Activated naive CD4-positive, alpha-beta T cell treated with anti-CD3 and anti-CD28 coated beads, Interleukin-2, amount 10 ng/mL, durations not matched to agents 7 days and 5 days (primary cell): ENCODE data around the gene SMOC1.

Source experiments
- CTCF ChIA-PET: fragments of 350-600 bp; sonication (Branson Sonifier 250); formaldehyde crosslinking; loops from one replicate; lab custom pipeline; 2021; ENCODE audit warnings: antibody characterized with exemption; lab: Charles Lee
- DNase-seq: peaks from one replicate; pipeline ENCODE4 v3.0.0-alpha.2; 2020
- H3K27ac Mint-ChIP-seq: one replicate; pipeline ENCODE4 v1.8.0; 2021; ENCODE audit warnings: mild to moderate bottlenecking, moderate library complexity, mixed read lengths
- H3K27me3 Mint-ChIP-seq: one replicate; pipeline ENCODE4 v1.8.0; 2021; ENCODE audit warnings: mild to moderate bottlenecking, mixed read lengths
- H3K36me3 Mint-ChIP-seq: one replicate; pipeline ENCODE4 v1.8.0; 2021; ENCODE audit warnings: mixed read lengths
- H3K4me1 Mint-ChIP-seq: one replicate; pipeline ENCODE4 v1.8.0; 2021; ENCODE audit warnings: mixed read lengths
- H3K4me3 Mint-ChIP-seq: one replicate; pipeline ENCODE4 v1.8.0; 2021; ENCODE audit warnings: mild to moderate bottlenecking, moderate library complexity, mixed read lengths
- H3K9me3 Mint-ChIP-seq: one replicate; pipeline ENCODE4 v1.8.0; 2021; ENCODE audit warnings: mixed read lengths

SMOC1 gene

GRCh38 chr14:69951935-69952334, 72.7 kb downstream of the SMOC1 start:
- no peak for DNase-seq
- Mint-ChIP-seq H3K27me3 (peaks cover 34% of the 10 kb centered on the region), H3K9me3 (no peaks in the 10 kb centered on the region), H3K4me1 (no peaks in the 10 kb centered on the region), H3K27ac (no peak overlapping the region), H3K36me3 (no peaks in the 10 kb centered on the region), H3K4me3 (no peak overlapping the region)
- CTCF ChIA-PET: no interaction called here

GRCh38 chr14:69953266-69953915, 74.2 kb downstream of the SMOC1 start:
- CTCF ChIA-PET: no interaction called here

GRCh38 chr14:69955855-69956845, 76.9 kb downstream of the SMOC1 start:
- Mint-ChIP-seq H3K27me3 (peaks cover 26% of the 10 kb centered on the region), H3K4me1 (no peaks in the 10 kb centered on the region), H3K27ac (no peak overlapping the region), H3K36me3 (no peaks in the 10 kb centered on the region), H3K9me3 (no peaks in the 10 kb centered on the region), H3K4me3 (no peak overlapping the region)
- DNase-seq: no peak
- CTCF ChIA-PET: interaction anchor here (2.0 kb wide), 1 partner anchor 72 kb away, joined by 5 read pairs; no protein-coding TSS in a partner anchor

More at GRCh38 chr14:69953266-69953915, 74.2 kb downstream of the SMOC1 start:
- Mint-ChIP-seq H3K27me3 (peaks cover 31% of the 10 kb centered on the region), H3K4me1 (no peaks in the 10 kb centered on the region), H3K27ac (no peak overlapping the region), H3K9me3 (no peaks in the 10 kb centered on the region), H3K4me3 (no peak overlapping the region), H3K36me3 (no peaks in the 10 kb centered on the region)
- DNase-seq: no peak

- H3K36me3 Mint-ChIP-seq: no peaks in the 10 kb centered on the region
- DNase-seq: no peak
- CTCF ChIA-PET: interaction anchor here (2.0 kb wide), 1 partner anchor 71 kb away, joined by 5 read pairs; no protein-coding TSS in a partner anchor
- peaks cover 26% of the 10 kb centered on the region for H3K27me3 Mint-ChIP-seq
- no peak overlapping the region for H3K27ac Mint-ChIP-seq
- no peaks in the 10 kb centered on the region for H3K9me3 Mint-ChIP-seq
- H3K4me1 Mint-ChIP-seq: no peaks in the 10 kb centered on the region
- H3K4me3 Mint-ChIP-seq: no peak overlapping the region
These were observed 77.8 kb downstream of the SMOC1 start for GRCh38 chr14:69956970-69957369.

DNA sequence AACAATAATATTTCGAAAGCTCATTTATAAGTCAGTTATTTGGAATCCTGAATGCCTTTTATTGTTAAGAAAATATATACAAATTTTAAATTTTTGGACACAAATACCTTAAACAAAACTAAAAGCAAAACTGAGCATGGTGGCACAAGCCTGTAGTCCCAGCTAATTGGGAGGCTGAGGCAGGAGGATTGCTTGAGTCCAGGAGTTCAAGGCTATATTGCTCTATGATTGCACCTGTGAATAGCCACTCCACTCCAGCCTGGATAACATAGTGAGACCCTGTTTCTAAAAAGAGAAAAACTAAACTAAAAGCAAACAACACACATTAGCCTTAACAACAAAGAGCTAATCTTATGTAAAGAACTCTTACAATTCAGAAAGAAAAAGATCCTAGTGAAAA, 78.8 kb downstream of the SMOC1 start:
- no peak for DNase-seq
- Mint-ChIP-seq H3K4me1 (no peaks in the 10 kb centered on the region), H3K9me3 (no peaks in the 10 kb centered on the region), H3K27ac (no peak overlapping the region), H3K36me3 (no peaks in the 10 kb centered on the region), H3K4me3 (no peak overlapping the region), H3K27me3 (peaks cover 26% of the 10 kb centered on the region)
- CTCF ChIA-PET: interaction anchor here (1.1 kb wide), 1 partner anchor 10 kb away, joined by 3 read pairs; no protein-coding TSS in a partner anchor

DNA sequence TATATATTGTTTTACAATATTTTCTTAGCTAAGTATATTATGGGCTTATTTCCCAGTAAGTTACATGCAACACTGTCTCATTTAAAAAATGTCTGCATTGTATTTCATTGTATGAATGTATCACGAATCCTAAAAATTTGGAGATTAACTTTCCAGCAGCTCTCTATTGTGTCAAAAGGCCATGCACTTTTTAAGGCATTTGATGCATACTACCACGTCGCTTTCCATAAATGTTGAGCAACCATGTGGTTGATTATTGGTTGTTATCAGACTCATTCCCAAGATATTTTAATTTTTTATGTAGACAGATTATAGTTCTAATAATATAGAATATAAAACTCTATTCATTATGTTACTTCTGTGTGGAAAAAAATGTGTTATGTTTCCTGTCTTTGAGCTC, 79.9 kb downstream of the SMOC1 start:
- CTCF ChIA-PET: no interaction called here

DNA sequence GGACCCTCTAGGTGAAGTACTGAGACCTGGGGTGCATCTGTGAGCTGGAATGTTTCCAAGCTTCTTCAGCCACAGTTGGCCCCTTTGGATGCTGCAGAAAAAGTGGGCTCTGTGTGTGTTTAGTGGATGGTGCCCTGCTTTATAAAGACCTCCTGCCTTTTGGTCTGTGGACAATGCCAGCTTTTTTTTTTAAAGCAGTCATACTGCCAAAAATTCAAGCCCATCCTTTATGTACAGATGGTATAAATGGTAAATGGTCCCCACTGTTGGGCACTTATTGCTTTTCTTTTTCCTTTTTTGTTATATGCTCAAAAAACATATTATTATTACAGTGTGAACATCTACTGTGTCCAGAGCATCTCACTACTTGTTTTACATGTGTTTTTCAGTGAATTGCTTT, 81.1 kb downstream of the SMOC1 start:
- DNase-seq: no peak
- no peak overlapping the region for H3K4me3 Mint-ChIP-seq
- peaks cover 13% of the 10 kb centered on the region for H3K27me3 Mint-ChIP-seq
- H3K9me3 Mint-ChIP-seq: no peaks in the 10 kb centered on the region
- no peak overlapping the region for H3K27ac Mint-ChIP-seq
- no peaks in the 10 kb centered on the region for H3K36me3 Mint-ChIP-seq
- CTCF ChIA-PET: no interaction called here
- H3K4me1 Mint-ChIP-seq: no peaks in the 10 kb centered on the region

More for the DNA sequence above, 79.9 kb downstream of the SMOC1 start:
- Mint-ChIP-seq H3K9me3 (no peaks in the 10 kb centered on the region), H3K27me3 (peaks cover 18% of the 10 kb centered on the region), H3K4me3 (no peak overlapping the region), H3K36me3 (no peaks in the 10 kb centered on the region), H3K27ac (no peak overlapping the region), H3K4me1 (no peaks in the 10 kb centered on the region)
- DNase-seq: no peak

DNA sequence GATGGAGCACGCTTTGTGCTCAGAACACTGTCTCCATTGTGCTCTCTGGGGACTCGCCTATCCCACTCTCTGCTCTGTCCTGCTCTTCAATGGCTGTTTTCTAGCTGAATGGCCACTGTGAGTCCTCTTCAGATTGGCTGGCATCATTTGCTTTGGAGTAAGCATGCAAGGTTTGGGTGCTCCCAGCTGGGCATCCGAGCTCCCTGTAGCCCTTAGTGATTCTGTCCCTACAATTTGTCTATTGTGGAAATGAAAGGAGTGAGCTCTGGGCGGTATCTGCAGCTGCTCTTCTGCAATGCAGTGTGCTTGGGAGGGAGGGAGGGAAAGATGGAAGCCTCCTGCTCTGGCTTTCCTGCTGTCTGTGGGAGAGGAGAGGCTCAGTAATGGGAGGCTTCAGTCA, 84.8 kb downstream of the SMOC1 start:
- no peaks in the 10 kb centered on the region for H3K9me3 Mint-ChIP-seq
- CTCF ChIA-PET: no interaction called here
- no peak overlapping the region for H3K27ac Mint-ChIP-seq
- no peak overlapping the region for H3K4me3 Mint-ChIP-seq
- no peaks in the 10 kb centered on the region for H3K36me3 Mint-ChIP-seq
- H3K4me1 Mint-ChIP-seq: no peaks in the 10 kb centered on the region
- no peak for DNase-seq
- peaks cover 4% of the 10 kb centered on the region for H3K27me3 Mint-ChIP-seq

- no peaks in the 10 kb centered on the region for H3K4me1 Mint-ChIP-seq
- H3K27me3 Mint-ChIP-seq: peaks cover 4% of the 10 kb centered on the region
- H3K36me3 Mint-ChIP-seq: no peaks in the 10 kb centered on the region
- CTCF ChIA-PET: no interaction called here
- H3K27ac Mint-ChIP-seq: no peak overlapping the region
- no peak for DNase-seq
- H3K9me3 Mint-ChIP-seq: no peaks in the 10 kb centered on the region
- no peak overlapping the region for H3K4me3 Mint-ChIP-seq
These were observed 85.6 kb downstream of the SMOC1 start for GRCh38 chr14:69964841-69965240.

DNA sequence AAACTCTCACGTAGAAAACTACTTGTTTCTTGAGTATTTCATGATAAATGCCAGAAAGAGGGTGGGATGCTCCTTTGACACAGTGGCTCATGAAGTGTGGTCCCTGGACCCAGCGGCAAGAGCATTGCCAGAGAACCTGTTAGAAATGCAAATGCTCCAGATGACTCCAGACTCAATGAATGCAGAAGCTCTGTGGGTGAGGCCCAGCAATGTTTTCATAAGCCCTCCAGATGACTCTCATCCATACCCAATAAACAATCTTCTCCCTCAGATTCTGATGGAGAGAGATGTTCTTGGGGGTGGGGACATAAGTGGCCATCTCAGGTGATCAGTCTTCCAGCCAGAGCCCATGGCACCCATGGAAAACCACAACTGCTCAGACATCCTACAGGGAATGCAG, 88.9 kb downstream of the SMOC1 start:
- Mint-ChIP-seq H3K9me3 (no peaks in the 10 kb centered on the region), H3K36me3 (no peaks in the 10 kb centered on the region), H3K27ac (no peak overlapping the region), H3K4me3 (no peak overlapping the region), H3K27me3 (peaks cover 5% of the 10 kb centered on the region), H3K4me1 (no peaks in the 10 kb centered on the region)
- DNase-seq: no peak
- CTCF ChIA-PET: no interaction called here

DNA sequence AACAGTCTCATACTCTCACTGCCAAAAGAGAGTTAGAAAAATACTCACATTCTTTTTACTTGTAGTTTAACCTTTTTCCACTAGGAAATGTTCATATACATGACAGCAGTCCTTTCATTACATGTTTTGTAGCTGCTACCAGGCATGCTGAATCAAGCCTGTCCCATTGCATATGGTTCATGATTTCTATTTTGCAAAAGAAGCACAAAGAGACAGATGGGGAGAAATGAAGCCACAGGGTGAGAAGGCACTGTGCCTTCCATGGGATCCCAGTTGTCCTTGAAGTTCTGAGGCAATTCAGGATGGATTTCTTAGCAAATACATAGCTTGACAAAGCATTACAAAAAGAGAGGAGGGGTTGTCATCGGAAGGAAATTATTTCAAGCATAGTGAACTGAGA, 89.5 kb downstream of the SMOC1 start:
- H3K9me3 Mint-ChIP-seq: no peaks in the 10 kb centered on the region
- CTCF ChIA-PET: no interaction called here
- H3K4me1 Mint-ChIP-seq: no peaks in the 10 kb centered on the region
- H3K4me3 Mint-ChIP-seq: no peak overlapping the region
- no peak for DNase-seq
- no peak overlapping the region for H3K27ac Mint-ChIP-seq
- H3K36me3 Mint-ChIP-seq: no peaks in the 10 kb centered on the region
- peaks cover 7% of the 10 kb centered on the region for H3K27me3 Mint-ChIP-seq

GRCh38 chr14:69972755-69973154, 93.5 kb downstream of the SMOC1 start:
- H3K27me3 Mint-ChIP-seq: peaks cover 19% of the 10 kb centered on the region
- no peaks in the 10 kb centered on the region for H3K36me3 Mint-ChIP-seq
- DNase-seq: no peak
- H3K4me1 Mint-ChIP-seq: no peaks in the 10 kb centered on the region
- H3K9me3 Mint-ChIP-seq: no peaks in the 10 kb centered on the region
- H3K4me3 Mint-ChIP-seq: no peak overlapping the region
- H3K27ac Mint-ChIP-seq: no peak overlapping the region
- CTCF ChIA-PET: no interaction called here

DNA sequence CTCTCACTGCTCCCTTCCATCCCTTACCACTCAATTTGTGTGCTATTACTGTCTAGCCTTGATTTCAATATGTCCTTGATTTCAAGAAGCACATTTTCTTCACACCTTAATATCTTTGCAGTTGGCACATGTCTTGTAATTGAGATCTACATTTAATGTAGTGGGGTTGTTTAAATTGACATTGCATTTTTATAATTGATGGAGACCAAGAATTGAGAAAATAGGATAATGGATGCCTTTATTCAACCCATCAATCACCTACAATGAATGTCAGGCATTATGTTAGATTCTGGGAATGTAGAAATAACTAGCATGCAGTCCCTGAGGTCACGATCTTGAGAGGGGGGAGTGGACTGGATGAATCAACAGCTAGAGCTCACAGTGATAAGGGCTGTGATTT, 94.6 kb downstream of the SMOC1 start:
- Mint-ChIP-seq H3K27me3 (peaks cover 19% of the 10 kb centered on the region), H3K36me3 (no peaks in the 10 kb centered on the region), H3K9me3 (no peaks in the 10 kb centered on the region), H3K27ac (no peak overlapping the region), H3K4me3 (no peak overlapping the region), H3K4me1 (no peaks in the 10 kb centered on the region)
- DNase-seq: no peak
- CTCF ChIA-PET: no interaction called here

GRCh38 chr14:69979882-69980281, 100.7 kb downstream of the SMOC1 start:
- H3K27me3 Mint-ChIP-seq: peaks cover 56% of the 10 kb centered on the region
- H3K36me3 Mint-ChIP-seq: no peaks in the 10 kb centered on the region
- H3K4me3 Mint-ChIP-seq: no peak overlapping the region
- no peak for DNase-seq
- CTCF ChIA-PET: no interaction called here
- no peaks in the 10 kb centered on the region for H3K4me1 Mint-ChIP-seq
- H3K9me3 Mint-ChIP-seq: no peaks in the 10 kb centered on the region
- no peak overlapping the region for H3K27ac Mint-ChIP-seq
